NB4 (cell line): ENCODE results near the gene MYO7B.

Experiments
- CTCF ChIP-seq: IDR thresholded peaks from one replicate; pipeline ENCODE4 v1.5.1; 2012; ENCODE audit warnings: low read depth, low read length
- POLR2A ChIP-seq: IDR thresholded peaks from 2 replicates; pipeline ENCODE4 v1.6.1; 2011; ENCODE audit warnings: mild to moderate bottlenecking; ENCODE audit not compliant: insufficient read length; ENCODE audit errors: extremely low read depth

- no peak for TF ChIP-seq CTCF
- no peak for TF ChIP-seq POLR2A
Measured at GRCh38 chr2:127675331-127676261, 140.1 kb downstream of the MYO7B start, which contains the start of gene LIMS2.
